GM23248 (cell line): ENCODE measurements around the gene DNAJB2. TPM values are rescaled to one million over a fixed set of nuclear protein-coding genes. Genes with fewer than 3 reads are reported as not detected.

Experiments used
- DNase-seq: peaks from one replicate; pipeline ENCODE4 v3.0.0-alpha.2; 2015
- H2AFZ ChIP-seq: fragments of 200-600 bp; sonication (generic); 2 replicates; pipeline ENCODE4 v1.6.1; 2016; ENCODE audit warnings: antibody characterized with exemption
- H3F3A ChIP-seq: fragments of 200-600 bp; sonication (generic); 2 replicates; pipeline ENCODE4 v1.6.1; 2016; ENCODE audit warnings: mild to moderate bottlenecking, antibody characterized with exemption, mixed run types; ENCODE audit not compliant: insufficient read depth
- H3K27ac ChIP-seq: fragments of 200-600 bp; sonication (generic); 2 replicates; pipeline ENCODE4 v1.5.1; 2016; ENCODE audit warnings: mild to moderate bottlenecking
- H3K27me3 ChIP-seq: fragments of 200-600 bp; sonication (generic); replicated peaks from 2 replicates; pipeline ENCODE4 v1.6.1; 2016; ENCODE audit warnings: mild to moderate bottlenecking; ENCODE audit not compliant: insufficient read depth
- H3K36me3 ChIP-seq: fragments of 200-600 bp; sonication (generic); 2 replicates; pipeline ENCODE4 v1.6.1; 2016; ENCODE audit warnings: low read depth, mild to moderate bottlenecking
- H3K4me1 ChIP-seq: fragments of 200-600 bp; sonication (generic); 2 replicates; pipeline ENCODE4 v1.6.1; 2016; ENCODE audit warnings: mild to moderate bottlenecking; ENCODE audit not compliant: insufficient read depth
- H3K4me2 ChIP-seq: fragments of 200-600 bp; sonication (generic); one replicate; pipeline ENCODE4 v1.6.1; 2016; ENCODE audit warnings: mild to moderate bottlenecking; ENCODE audit not compliant: unreplicated experiment
- H3K4me3 ChIP-seq: fragments of 200-600 bp; sonication (generic); 2 replicates; pipeline ENCODE4 v1.5.1; 2016; ENCODE audit warnings: mild to moderate bottlenecking
- H3K79me2 ChIP-seq: fragments of 200-600 bp; sonication (generic); 2 replicates; pipeline ENCODE4 v1.6.1; 2016; ENCODE audit warnings: mild to moderate bottlenecking; ENCODE audit not compliant: insufficient read depth
- H3K9ac ChIP-seq: fragments of 200-600 bp; sonication (generic); 2 replicates; pipeline ENCODE4 v1.6.1; 2016; ENCODE audit warnings: mild to moderate bottlenecking
- H3K9me2 ChIP-seq: fragments of 200-600 bp; sonication (generic); 2 replicates; pipeline ENCODE4 v1.6.1; 2016; ENCODE audit warnings: mixed run types, mild to moderate bottlenecking, moderate library complexity; ENCODE audit not compliant: insufficient read depth
- H3K9me3 ChIP-seq: fragments of 200-600 bp; sonication (generic); one replicate; pipeline ENCODE4 v1.6.1; 2017; ENCODE audit warnings: low read depth
- H4K20me1 ChIP-seq: fragments of 200-600 bp; sonication (generic); 2 replicates; pipeline ENCODE4 v1.6.0; 2016; ENCODE audit not compliant: insufficient read depth
- EZH2 ChIP-seq: fragments of 200-600 bp; sonication (generic); IDR thresholded peaks from 2 replicates; pipeline ENCODE4 v1.6.1; 2018; ENCODE audit warnings: antibody characterized with exemption, mild to moderate bottlenecking; ENCODE audit not compliant: insufficient read depth, poor library complexity, severe bottlenecking
- EZH2phosphoT487 ChIP-seq: fragments of 200-600 bp; sonication (generic); IDR thresholded peaks from 2 replicates; pipeline ENCODE4 v1.6.1; 2018; ENCODE audit warnings: antibody characterized with exemption, moderate library complexity, mild to moderate bottlenecking, low read depth; ENCODE audit not compliant: insufficient read depth
- WGBS, 2 experiments: methylation state at CpG; one replicate each; pipeline ENCODE4 v1.1.6; 2015 to 2017; ENCODE audit warnings: low lambda C conversion rate in 2 of 2, low coverage in 1 of 2; ENCODE audit errors: missing lambda C conversion rate in 2 of 2; 5-methylcytosine and 5-hydroxymethylcytosine counted together
- in situ Hi-C: fragments of 300-500 bp; cut with MboI; formaldehyde crosslinking; loops from 2 replicates; pipeline ENCODE4 v1.15.0; 2020
- polyA plus RNA-seq: library from polyadenylated mRNA; unstranded; fragments of >200 nt; fragmentation: Nextera tagmentation; extraction: Ambion mirVana; gene quantifications from 2 replicates; pipeline ENCODE4 v1.2.1, GENCODE V29; 2016
- total RNA-seq: library from RNA; depleted of rRNA; stranded (reverse); fragments of >200 nt; shearing (Covaris generic); gene quantifications from 2 replicates; pipeline ENCODE4 v1.2.3, GENCODE V29; 2014; rRNA removed

The DNAJB2 gene
- total RNA-seq (50.5 and 53.7 TPM in 2 replicates), polyA plus RNA-seq (11.1 and 12.6 TPM in 2 replicates)

GRCh38 chr2:219279151-219279915, at the start of gene DNAJB2:
Gene DNAJB2 (plus strand): TSS chr2:219279366. CDS start chr2:219279834, 468 bp downstream.
- no peaks in the 10 kb centered on the region for H3K36me3 ChIP-seq
- H3K27ac ChIP-seq = peak within 1 kb of the TSS; percentile 97
- peaks cover 16% of the 10 kb centered on the region for H3F3A ChIP-seq
- WGBS, 2 experiments = 1 to 2% methylated on average over 32 to 61 of the region's 65 CpGs
- peak within 1 kb of the TSS; percentile 82 for H3K4me3 ChIP-seq
- no peaks in the 10 kb centered on the region for H3K9me3 ChIP-seq
- H3K4me2 ChIP-seq = peak within 1 kb of the TSS; percentile 83
- peaks cover 26% of the 10 kb centered on the region for H3K4me1 ChIP-seq
- no peaks in the 10 kb centered on the region for H3K9me2 ChIP-seq
- H3K79me2 ChIP-seq = peaks cover 15% of the 10 kb centered on the region; the same call in 1 of the 2 replicates
- no peaks in the 10 kb centered on the region for H3K27me3 ChIP-seq
- peak within 1 kb of the TSS; percentile 97 for H3K9ac ChIP-seq
- no peaks in the 10 kb centered on the region for H4K20me1 ChIP-seq
- no peak for TF ChIP-seq EZH2phosphoT487
- no peak for TF ChIP-seq EZH2
- in situ Hi-C loops = no loop called here
- peak; percentile 100 for DNase-seq
- peak within 1 kb of the TSS; percentile 68 for H2AFZ ChIP-seq

- in situ Hi-C loops = no loop called here
- TF ChIP-seq EZH2 (no peak), EZH2phosphoT487 (no peak)
- peak; percentile 79 for DNase-seq
Observed at GRCh38 chr2:219230059-219230540, 49.1 kb upstream of the DNAJB2 start.

GRCh38 chr2:219234331-219234730, 44.8 kb upstream of the DNAJB2 start:
- peaks cover 52% of the 10 kb centered on the region for H3K36me3 ChIP-seq
- no peak overlapping the region for H2AFZ ChIP-seq
- no peak overlapping the region for H3K4me3 ChIP-seq
- no peaks in the 10 kb centered on the region for H3K9me3 ChIP-seq
- peaks cover 11% of the 10 kb centered on the region; the same call in 1 of the 2 replicates for H3F3A ChIP-seq
- no peaks in the 10 kb centered on the region for H3K9me2 ChIP-seq
- no peak overlapping the region for H3K9ac ChIP-seq
- no peak for DNase-seq
- peaks cover 36% of the 10 kb centered on the region for H3K79me2 ChIP-seq
- TF ChIP-seq EZH2 = no peak
- TF ChIP-seq EZH2phosphoT487 = no peak
- in situ Hi-C loops = no loop called here
- no peaks in the 10 kb centered on the region for H4K20me1 ChIP-seq
- no peaks in the 10 kb centered on the region for H3K27me3 ChIP-seq
- H3K27ac ChIP-seq = no peak overlapping the region
- H3K4me1 ChIP-seq = peaks cover 10% of the 10 kb centered on the region; the same call in 1 of the 2 replicates
- no peak overlapping the region for H3K4me2 ChIP-seq
- WGBS, 2 experiments = 99 to 100% methylated on average over 3 of the region's 3 CpGs

More at GRCh38 chr2:219230059-219230540, 49.1 kb upstream of the DNAJB2 start:
- Histone ChIP-seq H3F3A (peaks cover 11% of the 10 kb centered on the region; the same call in 1 of the 2 replicates), H3K79me2 (peaks cover 77% of the 10 kb centered on the region), H3K9me2 (no peaks in the 10 kb centered on the region), H2AFZ (peak overlapping the region; percentile 75), H3K36me3 (peaks cover 29% of the 10 kb centered on the region), H4K20me1 (no peaks in the 10 kb centered on the region), H3K4me1 (peaks cover 22% of the 10 kb centered on the region), H3K9ac (peak overlapping the region; percentile 94), H3K27ac (peak overlapping the region; percentile 88), H3K4me2 (peak overlapping the region; percentile 97), H3K27me3 (no peaks in the 10 kb centered on the region), H3K4me3 (peak overlapping the region; percentile 93), H3K9me3 (no peaks in the 10 kb centered on the region)
- WGBS, 2 experiments = 1 to 2% methylated on average over 24 of the region's 24 CpGs

GRCh38 chr2:219243291-219243761, 35.8 kb upstream of the DNAJB2 start:
- H2AFZ ChIP-seq = no peak overlapping the region

More at GRCh38 chr2:219243291-219243761, 35.8 kb upstream of the DNAJB2 start:
- H4K20me1 ChIP-seq = no peaks in the 10 kb centered on the region
- H3K36me3 ChIP-seq = no peaks in the 10 kb centered on the region
- TF ChIP-seq EZH2 = no peak
- no peak for TF ChIP-seq EZH2phosphoT487
- peaks cover 17% of the 10 kb centered on the region for H3K4me1 ChIP-seq
- H3K27me3 ChIP-seq = no peaks in the 10 kb centered on the region
- in situ Hi-C loops = no loop called here
- no peak for DNase-seq
- no peak overlapping the region for H3K4me3 ChIP-seq
- 56 to 63% methylated on average over 28 of the region's 28 CpGs for WGBS, 2 experiments
- H3K4me2 ChIP-seq = no peak overlapping the region
- H3K9me3 ChIP-seq = no peaks in the 10 kb centered on the region
- H3K27ac ChIP-seq = no peak overlapping the region
- H3K79me2 ChIP-seq = peaks cover 34% of the 10 kb centered on the region
- no peak overlapping the region for H3K9ac ChIP-seq
- no peaks in the 10 kb centered on the region for H3K9me2 ChIP-seq
- H3F3A ChIP-seq = peaks cover 13% of the 10 kb centered on the region
